HUDEP-2 (cell line): Measurements from ENCODE around the gene CEMIP2.

Source experiments
- DNase-seq, 76 experiments: peaks; one replicate each; lab custom pipeline; 2025; ENCODE audit not compliant: unreplicated experiment in 76 of 76; lab: John Stamatoyannopoulos, UW

Gene CEMIP2

GRCh38 chr9:71652480-71652879, 115.8 kb downstream of the CEMIP2 start:
- no peak for DNase-seq

- no peak for DNase-seq
Measured at GRCh38 chr9:71648453-71648852, 119.9 kb downstream of the CEMIP2 start.

- DNase-seq = peak in 2 of 76 experiments; percentile 1
Measured at GRCh38 chr9:71647094-71647591, 121.2 kb downstream of the CEMIP2 start.

GRCh38 chr9:71646131-71646530, 122.2 kb downstream of the CEMIP2 start:
- no peak for DNase-seq

- DNase-seq = no peak
Measured at GRCh38 chr9:71644819-71645362, 123.4 kb downstream of the CEMIP2 start.

GRCh38 chr9:71643330-71643729, 125.0 kb downstream of the CEMIP2 start:
- DNase-seq = no peak

GRCh38 chr9:71642056-71642455, 126.3 kb downstream of the CEMIP2 start:
- no peak for DNase-seq

- DNase-seq = peak in 1 of 76 experiments; percentile 2
Measured at GRCh38 chr9:71638627-71639026, 129.7 kb downstream of the CEMIP2 start.

- DNase-seq = no peak
Measured at GRCh38 chr9:71637926-71638325, 130.4 kb downstream of the CEMIP2 start.

- no peak for DNase-seq
Measured at GRCh38 chr9:71637375-71637774, 130.9 kb downstream of the CEMIP2 start.

GRCh38 chr9:71636143-71636839, 132.0 kb downstream of the CEMIP2 start:
- DNase-seq = no peak

- DNase-seq = no peak
Measured at GRCh38 chr9:71634752-71635151, 133.6 kb downstream of the CEMIP2 start.
